ENCODE measurements around the gene PTGER2.

The PTGER2 gene

DNA sequence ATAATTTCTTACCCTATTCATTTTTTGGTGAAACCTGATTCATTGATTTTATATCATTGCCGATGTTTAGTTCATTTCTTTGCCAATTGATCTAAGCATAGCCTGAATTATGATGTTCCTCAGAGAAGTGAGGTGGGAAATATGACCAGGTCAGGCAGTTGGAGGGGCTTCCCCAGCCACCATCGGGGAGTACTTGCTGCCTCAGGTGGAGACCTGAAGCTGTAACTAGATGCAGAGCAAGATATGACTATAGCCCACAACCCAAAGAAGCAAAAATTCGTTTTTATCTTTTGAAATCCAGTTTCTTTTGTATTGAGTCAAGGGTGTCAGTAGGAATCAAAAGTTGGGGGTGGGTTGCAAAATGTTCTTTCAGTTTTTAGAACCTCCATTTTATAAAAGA is 38.7 kb upstream of the PTGER2 start:
- Histone ChIP-seq H3K4me1 (ENCODE audit: control insufficient read depth, insufficient read depth, low read length) (peaks cover 6% of the 10 kb centered on the region; the same call in 1 of the 2 replicates), H3K27me3 (ENCODE audit: control insufficient read depth, insufficient read depth, low read length) (peaks cover 15% of the 10 kb centered on the region; the same call in 1 of the 2 replicates), H3K27ac (ENCODE audit: low read depth, low read length) (no peak overlapping the region), H3K4me3 (ENCODE audit: low read depth, low read length) (no peak overlapping the region), H3K9me3 (ENCODE audit: control insufficient read depth, insufficient read depth, low read depth, low read length) (no peaks in the 10 kb centered on the region), H3K9ac (ENCODE audit: low read length) (no peak overlapping the region), H3K36me3 (ENCODE audit: control insufficient read depth, insufficient read depth, low read length) (no peaks in the 10 kb centered on the region)

DNA sequence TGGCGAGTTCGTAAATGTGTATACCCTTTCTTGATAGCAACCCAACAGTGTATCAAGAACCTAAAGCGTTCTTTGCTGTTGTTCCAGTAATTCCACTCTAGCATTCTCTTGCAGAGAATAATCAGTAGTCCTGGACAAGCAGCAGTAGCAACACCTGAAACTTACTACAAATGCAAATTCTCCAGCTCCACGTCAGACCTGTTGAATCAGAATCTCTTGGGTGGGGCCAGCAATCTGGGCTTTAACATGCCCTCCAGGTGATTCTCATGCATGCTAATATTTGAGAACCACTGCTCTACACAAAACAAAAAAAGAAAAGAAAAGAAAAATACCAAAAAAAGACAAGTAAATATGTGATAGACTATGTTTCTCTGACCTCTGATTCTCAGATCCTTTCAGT is 36.6 kb upstream of the PTGER2 start:
- H3K9ac ChIP-seq (ENCODE audit: low read length): no peak overlapping the region
- H3K36me3 ChIP-seq (ENCODE audit: control insufficient read depth, insufficient read depth, low read length): no peaks in the 10 kb centered on the region
- H3K27me3 ChIP-seq (ENCODE audit: control insufficient read depth, insufficient read depth, low read length): peaks cover 3% of the 10 kb centered on the region; the same call in 1 of the 2 replicates

DNA sequence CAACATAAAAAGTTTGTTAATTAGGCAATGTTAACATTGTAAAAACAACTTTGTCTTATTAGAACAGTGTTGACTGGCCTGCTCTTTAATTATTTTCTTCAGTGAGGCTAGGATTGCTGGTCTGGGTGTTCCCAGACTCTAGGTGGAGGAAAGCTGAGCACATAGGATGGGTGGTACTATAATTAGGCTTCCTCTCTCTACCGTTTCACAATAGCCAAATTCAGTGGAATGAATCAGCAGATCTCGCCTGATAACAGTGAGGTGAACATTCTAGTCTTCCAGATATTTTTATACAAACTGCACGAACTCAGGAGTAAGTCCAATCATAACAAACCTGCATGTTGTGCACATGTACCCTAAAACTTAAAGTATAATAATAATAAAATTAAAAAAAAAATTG is 34.7 kb upstream of the PTGER2 start:
- Histone ChIP-seq H3K27ac (ENCODE audit: low read depth, low read length) (no peak overlapping the region), H3K9ac (ENCODE audit: low read length) (no peak overlapping the region), H3K4me1 (ENCODE audit: control insufficient read depth, insufficient read depth, low read length) (peaks cover 10% of the 10 kb centered on the region; the same call in 1 of the 2 replicates), H3K9me3 (ENCODE audit: control insufficient read depth, insufficient read depth, low read depth, low read length) (no peaks in the 10 kb centered on the region), H3K27me3 (ENCODE audit: control insufficient read depth, insufficient read depth, low read length) (peaks cover 1% of the 10 kb centered on the region; the same call in 1 of the 2 replicates), H3K36me3 (ENCODE audit: control insufficient read depth, insufficient read depth, low read length) (no peaks in the 10 kb centered on the region), H3K4me3 (ENCODE audit: low read depth, low read length) (no peak overlapping the region)

More for the DNA sequence above, 36.6 kb upstream of the PTGER2 start:
- no peak overlapping the region for H3K27ac ChIP-seq (ENCODE audit: low read depth, low read length)
- H3K4me1 ChIP-seq (ENCODE audit: control insufficient read depth, insufficient read depth, low read length): peaks cover 10% of the 10 kb centered on the region; the same call in 1 of the 2 replicates
- no peak overlapping the region for H3K4me3 ChIP-seq (ENCODE audit: low read depth, low read length)
- no peaks in the 10 kb centered on the region for H3K9me3 ChIP-seq (ENCODE audit: control insufficient read depth, insufficient read depth, low read depth, low read length)

DNA sequence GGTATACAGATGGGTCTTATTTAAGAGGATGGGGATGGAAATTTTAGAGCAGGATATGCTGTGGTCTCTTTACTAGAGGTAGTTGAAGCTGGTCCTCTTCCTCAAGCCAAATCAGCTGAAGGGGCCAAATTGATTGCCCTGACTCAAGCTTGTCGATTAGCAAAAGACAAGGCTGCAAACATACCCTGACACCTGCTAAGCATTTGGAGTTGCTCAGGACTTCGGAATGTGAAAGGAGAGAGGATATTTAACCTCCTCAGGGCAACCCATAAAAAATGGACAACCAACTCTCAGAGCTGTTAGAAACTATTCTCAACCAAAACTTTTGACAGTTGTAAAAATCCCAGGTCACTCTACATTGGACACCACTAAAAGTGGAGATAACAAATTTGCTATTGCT is 31.0 kb upstream of the PTGER2 start:
- no peak overlapping the region for H3K9ac ChIP-seq (ENCODE audit: low read length)

DNA sequence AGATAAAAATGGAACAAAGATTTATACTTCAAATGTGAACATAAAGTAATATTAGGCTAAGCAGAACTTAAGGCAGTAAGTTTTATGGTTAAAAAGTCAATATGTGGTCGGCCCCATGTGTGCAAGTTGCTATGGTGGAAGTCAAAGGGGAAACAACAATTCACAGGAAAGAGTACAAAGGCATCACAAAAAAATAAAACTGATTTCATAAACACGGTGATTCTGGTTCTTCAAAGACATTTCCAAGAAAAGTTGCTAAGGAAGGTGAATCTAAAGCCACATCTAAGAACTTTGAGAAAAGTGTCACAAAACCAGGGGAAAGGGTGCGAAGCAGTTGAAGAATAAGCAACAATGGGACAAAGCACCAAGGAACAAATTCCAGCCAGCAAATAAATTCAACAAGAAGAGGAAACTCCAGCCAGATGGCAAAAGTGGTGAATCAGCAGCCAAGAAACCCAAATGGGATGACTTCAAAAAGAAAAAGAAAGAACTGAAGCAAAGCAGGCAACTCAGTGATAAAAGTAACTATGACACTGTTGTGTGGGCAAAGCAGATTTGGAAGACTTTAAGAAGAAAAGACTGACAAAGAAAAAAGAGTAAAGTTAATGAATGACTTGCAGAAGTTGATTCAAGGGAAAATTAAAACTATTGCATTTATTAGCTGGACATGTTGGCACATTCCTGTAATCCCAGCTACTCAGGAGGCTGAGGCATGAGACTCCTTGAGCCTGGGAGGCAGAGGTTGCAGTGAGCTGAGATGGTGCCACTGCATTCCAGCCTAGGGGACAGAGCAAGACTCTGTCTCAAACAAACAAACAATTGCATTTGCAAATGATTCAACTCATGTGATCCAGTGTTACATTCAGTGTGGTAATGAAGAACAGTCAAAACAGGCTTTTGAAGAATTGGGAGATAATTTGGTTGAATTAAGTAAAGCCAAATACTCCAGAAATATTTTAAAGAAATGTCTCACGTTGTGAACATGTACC is 27.2 kb upstream of the PTGER2 start:
- Histone ChIP-seq H3K4me3 (ENCODE audit: low read depth, low read length) (no peak overlapping the region), H3K9ac (ENCODE audit: low read length) (no peak overlapping the region), H3K9me3 (ENCODE audit: control insufficient read depth, insufficient read depth, low read depth, low read length) (no peaks in the 10 kb centered on the region), H3K4me1 (ENCODE audit: control insufficient read depth, insufficient read depth, low read length) (no peaks in the 10 kb centered on the region), H3K27ac (ENCODE audit: low read depth, low read length) (no peak overlapping the region), H3K36me3 (ENCODE audit: control insufficient read depth, insufficient read depth, low read length) (no peaks in the 10 kb centered on the region), H3K27me3 (ENCODE audit: control insufficient read depth, insufficient read depth, low read length) (no peaks in the 10 kb centered on the region)

More for the DNA sequence above, 31.0 kb upstream of the PTGER2 start:
- Histone ChIP-seq H3K36me3 (ENCODE audit: control insufficient read depth, insufficient read depth, low read length) (no peaks in the 10 kb centered on the region), H3K4me1 (ENCODE audit: control insufficient read depth, insufficient read depth, low read length) (peaks cover 6% of the 10 kb centered on the region; the same call in 1 of the 2 replicates), H3K27ac (ENCODE audit: low read depth, low read length) (no peak overlapping the region), H3K27me3 (ENCODE audit: control insufficient read depth, insufficient read depth, low read length) (no peaks in the 10 kb centered on the region), H3K4me3 (ENCODE audit: low read depth, low read length) (no peak overlapping the region), H3K9me3 (ENCODE audit: control insufficient read depth, insufficient read depth, low read depth, low read length) (no peaks in the 10 kb centered on the region)

DNA sequence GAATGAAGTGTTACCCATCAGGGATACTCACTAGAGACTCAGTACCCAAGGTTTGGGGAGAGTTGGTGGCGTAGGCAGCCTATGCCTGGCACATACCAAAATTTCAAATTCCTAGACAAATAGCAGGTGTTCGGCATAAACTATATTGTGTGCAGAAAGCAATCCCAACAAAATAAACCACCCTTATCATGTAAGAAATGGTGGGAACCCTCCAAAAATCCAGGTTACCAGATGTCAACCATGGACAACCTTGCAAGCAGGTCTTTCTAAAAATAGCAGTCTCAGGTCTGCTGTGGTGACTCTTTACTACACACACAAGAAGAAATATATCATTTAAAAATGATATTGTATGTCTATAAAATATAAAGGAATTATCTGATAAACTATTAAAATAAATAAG is 17.7 kb upstream of the PTGER2 start:
- Histone ChIP-seq H3K36me3 (ENCODE audit: control insufficient read depth, insufficient read depth, low read length) (no peaks in the 10 kb centered on the region), H3K9ac (ENCODE audit: low read length) (no peak overlapping the region), H3K4me3 (ENCODE audit: low read depth, low read length) (no peak overlapping the region), H3K9me3 (ENCODE audit: control insufficient read depth, insufficient read depth, low read depth, low read length) (no peaks in the 10 kb centered on the region), H3K27ac (ENCODE audit: low read depth, low read length) (no peak overlapping the region), H3K27me3 (ENCODE audit: control insufficient read depth, insufficient read depth, low read length) (no peaks in the 10 kb centered on the region), H3K4me1 (ENCODE audit: control insufficient read depth, insufficient read depth, low read length) (no peaks in the 10 kb centered on the region)

DNA sequence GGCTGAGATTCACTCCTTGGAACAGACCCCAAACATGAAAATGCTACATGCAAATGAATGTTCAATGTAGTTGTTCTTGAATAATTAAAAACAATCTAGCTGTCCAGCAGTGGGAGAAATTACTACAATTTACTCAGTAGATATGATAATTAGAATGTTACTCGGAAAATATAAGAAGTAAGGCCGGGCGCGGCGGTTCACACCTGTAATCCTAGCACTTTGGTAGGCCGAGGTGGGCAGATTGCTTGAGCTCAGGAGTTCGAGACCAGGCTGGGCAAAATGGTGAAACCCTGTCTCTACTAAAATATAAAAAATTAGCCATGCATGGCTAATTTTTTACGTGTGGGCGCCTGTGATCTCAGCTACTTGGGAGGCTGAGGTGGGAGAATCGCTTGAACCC is 15.3 kb upstream of the PTGER2 start:
- Histone ChIP-seq H3K9me3 (ENCODE audit: control insufficient read depth, insufficient read depth, low read depth, low read length) (no peaks in the 10 kb centered on the region), H3K27me3 (ENCODE audit: control insufficient read depth, insufficient read depth, low read length) (no peaks in the 10 kb centered on the region), H3K4me3 (ENCODE audit: low read depth, low read length) (no peak overlapping the region), H3K27ac (ENCODE audit: low read depth, low read length) (no peak overlapping the region), H3K9ac (ENCODE audit: low read length) (no peak overlapping the region), H3K4me1 (ENCODE audit: control insufficient read depth, insufficient read depth, low read length) (no peaks in the 10 kb centered on the region), H3K36me3 (ENCODE audit: control insufficient read depth, insufficient read depth, low read length) (no peaks in the 10 kb centered on the region)

DNA sequence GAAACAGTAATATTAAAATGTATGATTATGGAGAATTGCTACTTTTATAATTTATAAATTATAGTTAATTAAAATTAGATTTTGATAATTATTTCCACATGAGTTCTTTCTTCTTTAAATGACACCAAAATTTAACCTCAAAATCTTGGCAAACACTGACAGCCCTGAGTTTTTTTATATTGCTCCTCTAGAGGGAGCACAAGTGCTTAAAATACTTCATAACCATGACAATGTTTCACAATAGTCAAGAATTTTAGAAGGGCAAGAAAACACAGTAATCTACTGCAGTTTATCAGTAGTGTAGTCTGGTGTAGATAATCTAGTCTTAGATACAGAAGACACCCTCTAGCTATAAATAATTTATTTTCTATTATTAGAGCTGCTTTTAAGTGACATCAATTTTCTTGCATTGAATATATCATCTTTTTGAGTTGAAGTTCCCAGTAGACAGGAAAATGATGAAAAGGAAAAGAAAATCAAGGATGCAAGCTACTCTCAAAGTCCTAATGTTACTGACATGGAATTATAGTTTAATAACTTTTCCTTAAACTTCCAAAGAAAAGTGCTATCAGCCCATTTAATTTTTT is 14.3 kb upstream of the PTGER2 start:
- H3K27ac ChIP-seq (ENCODE audit: low read depth, low read length): no peak overlapping the region
- H3K9me3 ChIP-seq (ENCODE audit: control insufficient read depth, insufficient read depth, low read depth, low read length): no peaks in the 10 kb centered on the region
- H3K4me1 ChIP-seq (ENCODE audit: control insufficient read depth, insufficient read depth, low read length): no peaks in the 10 kb centered on the region
- H3K36me3 ChIP-seq (ENCODE audit: control insufficient read depth, insufficient read depth, low read length): no peaks in the 10 kb centered on the region
- H3K27me3 ChIP-seq (ENCODE audit: control insufficient read depth, insufficient read depth, low read length): no peaks in the 10 kb centered on the region
- H3K4me3 ChIP-seq (ENCODE audit: low read depth, low read length): no peak overlapping the region
- H3K9ac ChIP-seq (ENCODE audit: low read length): no peak overlapping the region

DNA sequence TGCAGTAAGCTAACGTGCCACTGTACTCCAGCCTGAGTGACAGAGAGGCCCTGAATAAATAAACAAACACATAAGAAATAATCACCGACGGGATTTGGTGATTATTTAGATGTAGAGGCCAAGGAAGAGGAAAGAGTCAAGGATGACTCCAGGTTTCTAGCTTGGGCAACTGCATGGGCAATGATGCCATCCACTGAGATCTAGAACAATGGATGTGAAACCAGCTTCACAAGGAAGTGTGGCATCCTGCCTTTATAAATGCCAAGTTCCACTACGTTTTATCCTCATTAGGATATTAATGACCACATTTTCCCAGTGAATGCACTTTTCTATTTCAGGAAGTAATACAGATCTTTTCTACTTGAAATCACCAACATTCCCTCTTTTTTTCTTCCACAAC is 10.9 kb upstream of the PTGER2 start:
- no peak overlapping the region for H3K9ac ChIP-seq (ENCODE audit: low read length)
- no peaks in the 10 kb centered on the region for H3K9me3 ChIP-seq (ENCODE audit: control insufficient read depth, insufficient read depth, low read depth, low read length)
- H3K36me3 ChIP-seq (ENCODE audit: control insufficient read depth, insufficient read depth, low read length): no peaks in the 10 kb centered on the region
- no peaks in the 10 kb centered on the region; the same call in 1 of the 2 replicates for H3K27me3 ChIP-seq (ENCODE audit: control insufficient read depth, insufficient read depth, low read length)
- no peaks in the 10 kb centered on the region for H3K4me1 ChIP-seq (ENCODE audit: control insufficient read depth, insufficient read depth, low read length)
- no peak overlapping the region for H3K27ac ChIP-seq (ENCODE audit: low read depth, low read length)
- no peak overlapping the region for H3K4me3 ChIP-seq (ENCODE audit: low read depth, low read length)

DNA sequence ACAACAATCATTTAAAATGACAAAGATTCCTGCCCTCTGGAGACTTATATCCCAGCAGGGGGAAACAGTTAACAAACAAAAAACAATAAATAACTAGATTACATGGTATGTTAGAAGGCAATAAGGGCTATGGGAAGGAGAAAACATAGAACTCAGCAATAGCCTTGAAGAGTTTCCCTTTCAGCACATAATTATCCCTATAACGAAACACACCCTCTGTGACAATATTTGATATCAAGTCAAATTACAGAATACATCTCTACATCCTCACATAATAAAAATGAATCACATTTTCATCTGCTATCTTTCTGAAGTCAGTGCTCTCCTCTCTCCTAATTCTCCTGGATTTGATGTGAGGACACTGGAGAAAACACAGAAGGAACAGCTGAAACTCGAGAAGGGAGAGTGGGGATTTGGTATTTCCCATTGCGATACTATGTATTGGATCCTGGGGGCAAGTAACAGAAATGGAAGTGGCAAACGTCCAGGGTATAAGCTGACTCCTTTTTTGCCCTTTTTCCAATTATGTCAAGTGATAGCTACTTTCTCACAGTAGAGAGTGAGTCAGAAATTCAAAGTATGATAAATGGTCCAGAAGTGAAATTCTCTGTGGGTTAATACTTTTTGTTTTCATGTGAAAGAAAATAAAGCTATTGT is 9.7 kb upstream of the PTGER2 start:
- Histone ChIP-seq H3K9me3 (ENCODE audit: control insufficient read depth, insufficient read depth, low read depth, low read length) (no peaks in the 10 kb centered on the region), H3K4me3 (ENCODE audit: low read depth, low read length) (no peak overlapping the region), H3K27me3 (ENCODE audit: control insufficient read depth, insufficient read depth, low read length) (no peaks in the 10 kb centered on the region; the same call in 1 of the 2 replicates), H3K9ac (ENCODE audit: low read length) (no peak overlapping the region), H3K4me1 (ENCODE audit: control insufficient read depth, insufficient read depth, low read length) (no peaks in the 10 kb centered on the region), H3K36me3 (ENCODE audit: control insufficient read depth, insufficient read depth, low read length) (no peaks in the 10 kb centered on the region), H3K27ac (ENCODE audit: low read depth, low read length) (no peak overlapping the region)

DNA sequence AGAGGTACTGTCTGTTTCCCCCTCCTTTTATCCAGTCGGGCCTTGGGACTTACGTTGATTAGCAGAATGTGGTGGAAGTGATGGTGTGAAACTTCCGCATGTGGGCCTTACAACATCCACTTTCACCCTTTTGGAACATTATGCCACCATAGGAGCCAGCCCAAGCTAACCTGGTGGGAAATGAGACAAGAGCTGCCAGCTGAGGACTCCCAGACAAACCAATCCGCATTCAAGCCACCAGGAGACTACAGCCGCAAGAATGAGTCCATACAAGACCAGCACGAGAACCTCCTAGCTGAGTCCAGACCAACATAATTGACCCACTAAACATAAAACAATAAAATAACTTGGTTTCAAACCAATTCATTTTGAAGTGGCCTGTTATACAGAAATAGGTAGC is 9.1 kb upstream of the PTGER2 start:
- Histone ChIP-seq H3K36me3 (ENCODE audit: control insufficient read depth, insufficient read depth, low read length) (no peaks in the 10 kb centered on the region), H3K9me3 (ENCODE audit: control insufficient read depth, insufficient read depth, low read depth, low read length) (no peaks in the 10 kb centered on the region), H3K4me1 (ENCODE audit: control insufficient read depth, insufficient read depth, low read length) (no peaks in the 10 kb centered on the region), H3K27ac (ENCODE audit: low read depth, low read length) (no peak overlapping the region), H3K27me3 (ENCODE audit: control insufficient read depth, insufficient read depth, low read length) (peaks cover 5% of the 10 kb centered on the region; the same call in 1 of the 2 replicates), H3K4me3 (ENCODE audit: low read depth, low read length) (no peak overlapping the region), H3K9ac (ENCODE audit: low read length) (no peak overlapping the region)
